Mucosa of descending colon (tissue), 3 donors: ENCODE measurements around the gene LRRC27. TPM values are rescaled to one million over a fixed set of nuclear protein-coding genes. Genes with fewer than 3 reads are reported as not detected.

Source experiments
- ATAC-seq: fragments of 200-7000 bp; cut with Tn5 transposase; one replicate; pipeline ENCODE4 v1.9.1; 2020; ENCODE audit warnings: mild to moderate bottlenecking, moderate library complexity
- DNase-seq, 3 donors: peaks; one replicate each; pipeline ENCODE4 v3.0.0-alpha.2; 2020
- H3K36me3 ChIP-seq: fragments of 200-600 bp; one replicate; pipeline ENCODE4 v1.8.0; 2021; ENCODE audit warnings: low read depth, mild to moderate bottlenecking
- H3K4me1 ChIP-seq: fragments of 200-600 bp; one replicate; pipeline ENCODE4 v1.8.0; 2021; ENCODE audit warnings: low read depth, mild to moderate bottlenecking
- H3K4me3 ChIP-seq: fragments of 200-600 bp; one replicate; pipeline ENCODE4 v1.8.0; 2021; ENCODE audit warnings: mild to moderate bottlenecking
- H3K9me3 ChIP-seq: fragments of 200-600 bp; one replicate; pipeline ENCODE4 v1.8.0; 2021; ENCODE audit warnings: mild to moderate bottlenecking
- intact Hi-C, 2 donors: fragments of 100-400 bp; cut with DNase I in 1 of 2; cut with micrococcal nuclease in 1 of 2; formaldehyde crosslinking; loops; one replicate each; pipeline versions ENCODE4 v1.11.0 to v1.11.1; 2022; cut with DNase I, micrococcal nuclease
- total RNA-seq, 3 donors: library from RNA; stranded (reverse); fragmentation: NEBNext Ultra II Directional in 2 of 3; extraction: Animal tissue kit (Norgen Biotek cat#: 25700) in 2 of 3; gene quantifications; one replicate each; pipeline versions ENCODE4 v1.2.1 to v1.2.4, GENCODE V29; 2021 to 2023
- TF ChIP-seq, protein P1 (sequence below): fragments of 200-600 bp; IDR thresholded peaks from one replicate; pipeline ENCODE4 v1.8.0; 2022; ENCODE audit warnings: antibody characterized with exemption, mild to moderate bottlenecking
- donor health status: DM: no; HTN: no; CAD: no; lungs with moderate emphysema.
- donor health status: DM: no; HTN: no; CAD: no.
- donor health status: DM: no; HTN: yes; CAD: no.

Gene LRRC27
- total RNA-seq, 3 donors from 2014 or later, result 6.9 to 12.2 (median 11.1) TPM

DNA sequence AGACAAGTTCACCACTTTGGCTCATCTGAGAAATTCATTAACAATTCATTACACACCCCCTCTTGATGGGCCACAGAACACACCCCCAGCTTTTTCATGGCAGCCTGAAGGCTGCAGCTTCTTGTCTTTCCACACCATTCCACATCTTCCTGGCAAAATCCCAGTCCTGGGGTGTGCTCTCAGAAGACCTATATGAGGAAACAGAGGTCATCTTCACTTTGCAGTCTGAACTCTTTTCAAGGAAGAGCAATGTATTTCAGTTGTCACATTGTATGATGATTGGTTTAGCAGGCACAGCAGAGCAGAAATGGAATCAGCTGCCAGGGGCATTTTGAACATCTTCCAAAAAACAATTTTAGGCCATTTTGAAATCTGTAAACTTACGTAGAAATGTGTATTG is 7.8 kb upstream of the LRRC27 start:
- H3K4me3 ChIP-seq, result no peak overlapping the region
- TF ChIP-seq, protein P1, sequence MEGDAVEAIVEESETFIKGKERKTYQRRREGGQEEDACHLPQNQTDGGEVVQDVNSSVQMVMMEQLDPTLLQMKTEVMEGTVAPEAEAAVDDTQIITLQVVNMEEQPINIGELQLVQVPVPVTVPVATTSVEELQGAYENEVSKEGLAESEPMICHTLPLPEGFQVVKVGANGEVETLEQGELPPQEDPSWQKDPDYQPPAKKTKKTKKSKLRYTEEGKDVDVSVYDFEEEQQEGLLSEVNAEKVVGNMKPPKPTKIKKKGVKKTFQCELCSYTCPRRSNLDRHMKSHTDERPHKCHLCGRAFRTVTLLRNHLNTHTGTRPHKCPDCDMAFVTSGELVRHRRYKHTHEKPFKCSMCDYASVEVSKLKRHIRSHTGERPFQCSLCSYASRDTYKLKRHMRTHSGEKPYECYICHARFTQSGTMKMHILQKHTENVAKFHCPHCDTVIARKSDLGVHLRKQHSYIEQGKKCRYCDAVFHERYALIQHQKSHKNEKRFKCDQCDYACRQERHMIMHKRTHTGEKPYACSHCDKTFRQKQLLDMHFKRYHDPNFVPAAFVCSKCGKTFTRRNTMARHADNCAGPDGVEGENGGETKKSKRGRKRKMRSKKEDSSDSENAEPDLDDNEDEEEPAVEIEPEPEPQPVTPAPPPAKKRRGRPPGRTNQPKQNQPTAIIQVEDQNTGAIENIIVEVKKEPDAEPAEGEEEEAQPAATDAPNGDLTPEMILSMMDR, result no peak
- H3K9me3 ChIP-seq, result no peaks in the 10 kb centered on the region

DNA sequence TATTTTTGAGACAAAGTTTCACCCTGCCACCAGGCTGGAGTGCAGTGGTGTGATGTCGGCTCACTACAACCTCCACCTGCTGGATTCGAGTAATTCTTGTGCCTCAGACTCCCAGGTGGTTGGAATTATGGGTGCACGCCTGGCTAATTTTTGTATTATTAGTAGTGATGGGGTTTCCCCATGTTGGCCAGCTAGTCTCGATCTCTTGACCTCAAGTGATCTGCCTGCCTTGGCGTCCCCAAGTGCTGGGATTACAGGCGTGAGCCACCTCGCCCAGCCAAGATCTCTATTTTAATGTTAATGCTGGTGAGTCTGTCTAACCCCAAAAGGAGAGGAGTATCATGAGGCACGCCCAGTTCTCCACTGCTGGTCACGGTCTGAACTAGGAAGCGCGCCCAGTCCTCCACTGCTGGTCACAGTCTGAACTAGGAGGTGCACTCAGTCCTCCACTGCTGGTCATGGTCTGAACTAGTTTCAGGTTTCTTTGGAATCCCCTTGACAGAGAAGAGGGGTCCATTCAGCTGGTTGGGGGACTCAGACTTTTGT is 5.6 kb upstream of the LRRC27 start:
- H3K4me3 ChIP-seq, result no peak overlapping the region
- DNase-seq, result no peak
- no peaks in the 10 kb centered on the region for H3K9me3 ChIP-seq
- no peak for ATAC-seq
- intact Hi-C loops, result no loop called here
- peaks cover 5% of the 10 kb centered on the region for H3K4me1 ChIP-seq
- H3K36me3 ChIP-seq, result no peaks in the 10 kb centered on the region
- TF ChIP-seq, protein P1, result no peak

More for the DNA sequence above, 7.8 kb upstream of the LRRC27 start:
- no peak for ATAC-seq
- intact Hi-C loops, result no loop called here
- no peak for DNase-seq
- Histone ChIP-seq H3K36me3 (no peaks in the 10 kb centered on the region), H3K4me1 (no peaks in the 10 kb centered on the region)

DNA sequence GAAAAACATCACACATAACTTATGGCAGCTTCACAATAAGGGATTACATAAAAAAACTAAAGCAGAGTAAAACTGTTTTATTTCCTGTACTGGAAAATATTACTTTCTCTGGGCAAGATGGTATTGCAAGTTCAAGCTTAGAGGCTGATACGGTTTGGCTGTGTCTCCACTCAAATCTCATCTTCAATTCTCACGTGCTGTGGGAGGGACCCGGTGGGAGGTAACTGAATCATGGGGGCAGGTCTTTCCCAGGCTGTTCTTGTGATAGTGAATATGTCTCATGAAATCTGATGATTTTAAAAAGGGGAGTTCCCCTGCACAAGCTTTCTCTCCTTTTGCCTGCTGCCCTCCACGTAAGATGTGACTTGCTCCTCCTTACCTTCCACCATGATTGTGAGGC is 5.1 kb upstream of the LRRC27 start:
- peaks cover 5% of the 10 kb centered on the region for H3K4me1 ChIP-seq
- no peak for DNase-seq
- no peak overlapping the region for H3K4me3 ChIP-seq
- no peak for ATAC-seq
- intact Hi-C loops, result no loop called here
- TF ChIP-seq, protein P1, result no peak
- no peaks in the 10 kb centered on the region for H3K9me3 ChIP-seq
- H3K36me3 ChIP-seq, result no peaks in the 10 kb centered on the region

DNA sequence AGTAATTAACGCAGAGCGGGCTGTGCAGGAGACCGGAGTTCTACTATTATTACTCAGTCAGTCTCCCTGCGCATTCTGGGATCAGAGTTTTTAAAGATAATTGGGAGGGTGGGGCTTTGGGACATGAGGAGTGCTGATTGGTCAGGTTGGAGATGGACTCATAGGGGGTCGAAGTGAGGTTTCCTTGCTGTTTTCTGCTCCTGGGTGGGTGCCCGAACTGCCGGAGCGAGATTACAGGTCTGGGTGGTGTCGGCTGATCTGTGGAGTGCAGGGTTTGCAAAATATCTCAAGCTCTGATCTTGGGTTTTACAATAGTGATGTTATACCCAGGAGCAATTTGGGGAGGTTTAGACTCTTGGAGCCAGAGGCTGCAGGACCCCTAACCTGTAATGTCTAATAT is 3.9 kb upstream of the LRRC27 start:
- no peak for ATAC-seq
- Histone ChIP-seq H3K4me3 (no peak overlapping the region), H3K36me3 (no peaks in the 10 kb centered on the region), H3K9me3 (no peaks in the 10 kb centered on the region), H3K4me1 (peaks cover 10% of the 10 kb centered on the region)
- intact Hi-C loops, result no loop called here
- DNase-seq, result no peak
- TF ChIP-seq, protein P1, result no peak

DNA sequence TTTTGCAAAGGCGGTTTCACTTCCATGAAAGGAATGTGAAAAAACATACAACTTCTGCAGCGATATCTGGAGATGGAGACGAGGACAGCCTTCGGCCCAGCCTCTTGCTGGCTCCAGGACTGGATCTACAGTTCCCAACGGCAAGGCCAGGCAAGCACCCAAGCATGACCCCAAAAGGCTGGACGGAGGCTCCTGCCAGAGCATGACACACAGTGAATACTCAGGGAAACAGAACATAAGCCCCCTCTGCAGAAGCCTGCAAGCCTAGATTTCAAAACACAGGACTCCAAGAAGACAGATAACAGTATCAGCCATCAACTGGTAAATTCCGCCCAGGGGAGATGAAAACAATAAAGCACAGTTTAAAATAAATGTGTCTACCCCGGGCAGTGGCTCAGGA is 3.3 kb upstream of the LRRC27 start:
- intact Hi-C loops, result no loop called here
- Histone ChIP-seq H3K4me3 (no peak overlapping the region), H3K4me1 (peaks cover 10% of the 10 kb centered on the region), H3K36me3 (no peaks in the 10 kb centered on the region), H3K9me3 (no peaks in the 10 kb centered on the region)
- TF ChIP-seq, protein P1, result no peak
- ATAC-seq (no peak), DNase-seq (no peak)
